Common myeloid progenitor, CD34-positive (primary cell): ENCODE data around the gene CFAP54.

Source experiments
- CTCF ChIA-PET: fragments of 350-600 bp; sonication (Branson Sonifier 250); formaldehyde crosslinking; loops from one replicate; lab custom pipeline; 2021; ENCODE audit warnings: antibody characterized with exemption; lab: Charles Lee
- POLR2A ChIA-PET: fragments of 350-600 bp; sonication (Branson Sonifier 250); formaldehyde crosslinking; loops from one replicate; lab custom pipeline; 2021; ENCODE audit warnings: antibody characterized with exemption; lab: Charles Lee
- DNase-seq, 3 donors: peaks; one replicate each; pipeline versions ENCODE4 v3.0.0 to v3.0.0-alpha.2; 2013
- H3K27ac ChIP-seq, 2 experiments: 1 replicate in 1 of 2; 2 replicates in 1 of 2; pipeline ENCODE4 v1.7.0; 2013; ENCODE audit warnings: inconsistent platforms in 2 of 2, low read length in 2 of 2, mild to moderate bottlenecking in 2 of 2, low read depth in 1 of 2, moderate library complexity in 1 of 2; ENCODE audit not compliant: severe bottlenecking in 2 of 2, insufficient read depth in 1 of 2, poor library complexity in 1 of 2
- H3K27me3 ChIP-seq, 5 experiments: replicated peaks in 2 of 5; 1 replicate in 3 of 5; 2 replicates in 2 of 5; pipeline versions ENCODE4 v1.6.1 to v1.7.0; 2013; ENCODE audit warnings: low read length in 4 of 5, mild to moderate bottlenecking in 2 of 5, moderate library complexity in 2 of 5, inconsistent platforms in 1 of 5; ENCODE audit not compliant: insufficient read depth in 5 of 5, control insufficient read depth in 4 of 5
- H3K36me3 ChIP-seq, 4 experiments: 1 replicate in 2 of 4; 2 replicates in 2 of 4; pipeline versions ENCODE4 v1.6.1 to v1.7.0; 2013; ENCODE audit warnings: low read length in 3 of 4, control low read depth in 1 of 4, mild to moderate bottlenecking in 1 of 4; ENCODE audit not compliant: control insufficient read depth in 4 of 4, insufficient read depth in 4 of 4
- H3K4me1 ChIP-seq, 4 experiments: 1 replicate in 3 of 4; 2 replicates in 1 of 4; pipeline versions ENCODE4 v1.6.1 to v1.7.1; 2013; ENCODE audit warnings: low read length in 3 of 4, mild to moderate bottlenecking in 3 of 4, control low read depth in 1 of 4, inconsistent platforms in 1 of 4, moderate library complexity in 1 of 4; ENCODE audit not compliant: control insufficient read depth in 4 of 4, insufficient read depth in 4 of 4; ENCODE audit errors: control extremely low read depth in 1 of 4
- H3K4me3 ChIP-seq, 7 experiments: 1 replicate in 4 of 7; 2 replicates in 3 of 7; pipeline versions ENCODE4 v1.5.1 to v1.7.0; 2013; ENCODE audit warnings: mild to moderate bottlenecking in 7 of 7, low read length in 6 of 7, moderate library complexity in 6 of 7, inconsistent platforms in 2 of 7, low read depth in 2 of 7, control low read depth in 1 of 7; ENCODE audit not compliant: insufficient read depth in 4 of 7, control insufficient read depth in 1 of 7; ENCODE audit errors: extremely low read depth in 1 of 7
- H3K9me3 ChIP-seq, 5 experiments: 1 replicate in 4 of 5; 2 replicates in 1 of 5; pipeline versions ENCODE4 v1.6.1 to v1.7.1; 2013; ENCODE audit warnings: low read length in 4 of 5, mild to moderate bottlenecking in 2 of 5, inconsistent platforms in 1 of 5, low read depth in 1 of 5, moderate library complexity in 1 of 5; ENCODE audit not compliant: control insufficient read depth in 4 of 5, insufficient read depth in 2 of 5; ENCODE audit errors: control extremely low read depth in 1 of 5
- WGBS: methylation state at CpG from one replicate; pipeline ENCODE4 v1.1.5; 2013; ENCODE audit not compliant: insufficient coverage; 5-methylcytosine and 5-hydroxymethylcytosine counted together

The CFAP54 gene

GRCh38 chr12:96520767-96521166 is 31.4 kb downstream of the CFAP54 start:
- no peak for DNase-seq
- ChIA-PET CTCF (no interaction called here), POLR2A (no interaction called here)
- H3K4me1 ChIP-seq = peaks cover 0 to 3% (median 1%) of the 10 kb centered on the region in 4 experiments
- no CpG with 5 or more reads among the region's 3 CpGs for WGBS
- no peaks in the 10 kb centered on the region for H3K9me3 ChIP-seq
- no peaks in the 10 kb centered on the region for H3K27me3 ChIP-seq
- H3K36me3 ChIP-seq = no peaks in the 10 kb centered on the region
- H3K27ac ChIP-seq = no peak overlapping the region
- no peak overlapping the region for H3K4me3 ChIP-seq

- Histone ChIP-seq H3K9me3 (no peaks in the 10 kb centered on the region), H3K27ac (no peak overlapping the region), H3K4me1 (peaks cover 0 to 3% (median 1%) of the 10 kb centered on the region in 4 experiments), H3K27me3 (no peaks in the 10 kb centered on the region), H3K36me3 (no peaks in the 10 kb centered on the region), H3K4me3 (no peak overlapping the region)
- ChIA-PET POLR2A (no interaction called here), CTCF (interaction anchor here (0.7 to 1.4 kb wide), 4 partner anchors 11 to 464 kb away, joined by 3 read pairs; no protein-coding TSS in a partner anchor)
- DNase-seq = peak in 1 of 3 donors; percentile 22
- 100% methylated on average over 3 of the region's 7 CpGs for WGBS
Measured at GRCh38 chr12:96521895-96522682, 32.7 kb downstream of the CFAP54 start.

DNA sequence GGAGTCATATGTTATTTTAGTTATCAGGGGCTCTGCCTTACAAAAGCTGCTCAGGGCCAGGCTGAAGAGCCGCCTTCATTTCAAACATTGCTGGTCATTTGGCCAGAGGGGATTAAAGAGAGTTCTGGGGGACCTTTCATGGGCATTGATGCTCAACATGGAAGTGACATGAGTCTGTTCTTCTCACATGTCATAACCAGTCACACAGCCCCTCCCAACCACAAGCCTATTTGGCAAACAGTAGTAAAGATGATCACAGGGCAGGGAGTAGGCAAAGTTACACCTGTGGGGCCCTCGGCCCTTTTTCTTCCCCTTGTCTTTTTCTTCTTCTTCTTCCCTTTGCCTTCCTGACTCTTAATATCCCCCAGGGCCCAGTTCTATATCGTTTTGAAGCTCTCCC is 33.3 kb downstream of the CFAP54 start:
- 92% methylated on average over 2 of the region's 3 CpGs for WGBS

DNA sequence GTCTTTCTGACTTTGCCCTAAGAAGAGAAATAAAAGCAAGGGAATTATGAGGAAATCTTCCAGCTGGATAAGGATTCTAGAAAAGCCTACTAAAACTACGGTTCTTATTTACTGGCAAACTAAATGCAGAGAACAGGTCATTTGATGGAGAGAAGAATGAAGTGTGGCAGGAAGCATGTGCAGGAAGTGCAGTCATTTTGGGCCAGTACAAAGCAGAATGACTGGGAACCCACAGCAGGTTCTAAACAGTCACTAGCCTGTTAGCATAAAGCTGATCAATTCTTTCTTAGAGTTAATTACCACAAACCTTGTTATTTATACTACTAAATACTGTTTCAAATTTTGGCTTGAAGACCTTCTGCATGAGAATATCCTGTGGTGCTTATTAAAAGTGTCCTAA is 36.7 kb downstream of the CFAP54 start:
- H3K36me3 ChIP-seq = no peaks in the 10 kb centered on the region
- peaks cover 0 to 3% (median 1%) of the 10 kb centered on the region in 4 experiments for H3K4me1 ChIP-seq
- DNase-seq = peak in 2 of 3 donors; percentile 41 to 56
- H3K9me3 ChIP-seq = no peaks in the 10 kb centered on the region
- no peak overlapping the region for H3K4me3 ChIP-seq
- CTCF ChIA-PET = interaction anchor here (1.2 to 2.7 kb wide), 3 partner anchors 10 to 468 kb away, joined by 4 to 13 read pairs (median 8); no protein-coding TSS in a partner anchor
- WGBS = 14% methylated on average over 1 of the region's 1 CpG
- H3K27ac ChIP-seq = no peak overlapping the region
- no peaks in the 10 kb centered on the region for H3K27me3 ChIP-seq
- POLR2A ChIA-PET = no interaction called here

More for the DNA sequence above, 33.3 kb downstream of the CFAP54 start:
- H3K27ac ChIP-seq = no peak overlapping the region
- POLR2A ChIA-PET = no interaction called here
- H3K9me3 ChIP-seq = no peaks in the 10 kb centered on the region
- no peak overlapping the region for H3K4me3 ChIP-seq
- no peaks in the 10 kb centered on the region for H3K36me3 ChIP-seq
- no peaks in the 10 kb centered on the region for H3K27me3 ChIP-seq
- no peak for DNase-seq
- peaks cover 0 to 3% (median 1%) of the 10 kb centered on the region in 4 experiments for H3K4me1 ChIP-seq
- CTCF ChIA-PET = interaction anchor here (1.4 kb wide), 1 partner anchor 464 kb away, joined by 3 read pairs; no protein-coding TSS in a partner anchor

- Histone ChIP-seq H3K4me3 (no peak overlapping the region), H3K27me3 (no peaks in the 10 kb centered on the region), H3K9me3 (no peaks in the 10 kb centered on the region), H3K4me1 (peaks cover 0 to 3% (median 1%) of the 10 kb centered on the region in 4 experiments), H3K36me3 (no peaks in the 10 kb centered on the region), H3K27ac (no peak overlapping the region)
- CTCF ChIA-PET = no interaction called here
- DNase-seq = no peak
- POLR2A ChIA-PET = no interaction called here
- 87% methylated on average over 4 of the region's 7 CpGs for WGBS
Measured at GRCh38 chr12:96529912-96530311, 40.5 kb downstream of the CFAP54 start.

DNA sequence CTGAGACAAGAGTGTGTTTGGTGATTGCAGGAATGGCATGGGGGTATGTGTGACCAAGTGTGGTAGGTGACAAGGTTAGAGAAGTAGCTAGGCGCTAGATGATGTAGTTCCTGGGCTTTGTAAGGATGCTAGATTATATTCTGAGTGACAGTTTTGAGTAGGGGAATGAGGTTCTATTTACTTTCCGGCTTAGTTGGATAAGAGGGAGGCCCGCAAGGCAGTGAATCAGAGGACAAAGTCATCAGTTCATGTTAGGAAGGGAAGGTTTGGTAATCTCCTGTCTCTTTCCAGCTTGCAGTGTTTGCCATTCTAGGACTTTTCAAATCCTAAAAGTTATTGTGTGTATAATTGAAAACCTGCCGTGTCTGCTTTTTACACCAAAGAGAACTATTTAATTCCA is 45.0 kb downstream of the CFAP54 start:
- no peak overlapping the region for H3K27ac ChIP-seq
- H3K4me1 ChIP-seq = no peaks in the 10 kb centered on the region
- ChIA-PET POLR2A (no interaction called here), CTCF (no interaction called here)
- no peaks in the 10 kb centered on the region for H3K27me3 ChIP-seq
- H3K9me3 ChIP-seq = no peaks in the 10 kb centered on the region
- no peak for DNase-seq
- no peaks in the 10 kb centered on the region for H3K36me3 ChIP-seq
- H3K4me3 ChIP-seq = no peak overlapping the region
- 100% methylated on average over 3 of the region's 4 CpGs for WGBS

DNA sequence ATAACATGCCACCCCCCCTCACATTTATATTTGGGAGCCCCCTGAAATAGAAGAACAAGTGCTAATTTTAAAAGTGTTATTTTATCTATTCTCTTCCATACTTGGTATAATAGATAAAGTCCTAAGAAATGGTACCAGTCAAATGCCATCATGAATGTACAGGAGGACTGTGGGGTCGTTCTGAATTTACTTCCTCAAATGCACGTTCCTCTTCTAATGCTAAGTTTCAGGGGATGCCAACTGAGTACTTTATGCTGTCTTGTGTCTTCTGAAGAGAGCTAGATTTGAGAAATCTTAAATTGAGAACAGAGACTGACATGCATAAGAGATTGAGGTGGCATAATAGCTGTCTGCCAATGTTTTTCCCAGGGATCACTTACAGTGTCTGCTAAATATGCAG is 59.0 kb downstream of the CFAP54 start:
- ChIA-PET CTCF (no interaction called here), POLR2A (interaction anchor here (0.7 to 0.9 kb wide), 2 partner anchors 9 to 103 kb away, joined by 3 to 4 read pairs; no protein-coding TSS in a partner anchor)
- Histone ChIP-seq H3K36me3 (no peaks in the 10 kb centered on the region), H3K9me3 (no peaks in the 10 kb centered on the region), H3K4me1 (no peaks in the 10 kb centered on the region), H3K27ac (no peak overlapping the region), H3K27me3 (no peaks in the 10 kb centered on the region), H3K4me3 (no peak overlapping the region)
- WGBS = no CpG with 5 or more reads among the region's 2 CpGs
- DNase-seq = peak in 2 of 3 donors; percentile 27 to 39
